Activated naive CD4-positive, alpha-beta T cell treated with anti-CD3 and anti-CD28 coated beads, Interleukin-2, amount 50 U/mL, for 16 hours (primary cell): ENCODE results near the gene MPRIP.
"Not testable (repeated sequence)": the region's sequence is repeated elsewhere in the genome, so short reads cannot be mapped to it uniquely, and the experiment has no call there.

Experiments used
- DNase-seq: peaks from one replicate; pipeline ENCODE4 v3.0.0-alpha.2; 2020

The MPRIP gene

GRCh38 chr17:17191961-17192381 is 149.7 kb downstream of the MPRIP start:
- DNase-seq: no peak

- not testable (repeated sequence) for DNase-seq
Measured at GRCh38 chr17:17195466-17195865, 153.2 kb downstream of the MPRIP start.

GRCh38 chr17:17196776-17197175 is 154.5 kb downstream of the MPRIP start:
- no peak for DNase-seq

GRCh38 chr17:17198281-17198680 is 156.0 kb downstream of the MPRIP start:
- DNase-seq: no peak

- DNase-seq: no peak
Measured at GRCh38 chr17:17200311-17200710, 158.1 kb downstream of the MPRIP start.

- no peak for DNase-seq
Measured at GRCh38 chr17:17200831-17201230, 158.6 kb downstream of the MPRIP start.

- DNase-seq: no peak
Measured at GRCh38 chr17:17201271-17201670, 159.0 kb downstream of the MPRIP start.

- DNase-seq: no peak
Measured at GRCh38 chr17:17201907-17202306, 159.7 kb downstream of the MPRIP start.

GRCh38 chr17:17203173-17203730 is 161.0 kb downstream of the MPRIP start:
- no peak for DNase-seq

GRCh38 chr17:17204041-17204591 is 161.9 kb downstream of the MPRIP start:
- DNase-seq: no peak

- no peak for DNase-seq
Measured at GRCh38 chr17:17204635-17205231, 162.5 kb downstream of the MPRIP start.

- peak; percentile 74 for DNase-seq
Measured at GRCh38 chr17:17205368-17206123, 163.3 kb downstream of the MPRIP start.

GRCh38 chr17:17206124-17206912 is 164.1 kb downstream of the MPRIP start, which contains the start of gene PLD6:
Gene PLD6 (minus strand): TSS chr17:17206333. CDS start chr17:17206286, 47 bp downstream.
- peak; percentile 97 for DNase-seq

GRCh38 chr17:17206913-17207335 is 164.7 kb downstream of the MPRIP start:
- DNase-seq: no peak

GRCh38 chr17:17207998-17208397 is 165.7 kb downstream of the MPRIP start:
- no peak for DNase-seq

- no peak for DNase-seq
Measured at GRCh38 chr17:17213775-17214174, 171.5 kb downstream of the MPRIP start.

GRCh38 chr17:17214646-17215436 is 172.6 kb downstream of the MPRIP start:
- no peak for DNase-seq

- DNase-seq: no peak
Measured at GRCh38 chr17:17215575-17215974, 173.3 kb downstream of the MPRIP start.

- DNase-seq: no peak
Measured at GRCh38 chr17:17216236-17216635, 174.0 kb downstream of the MPRIP start.

- DNase-seq: no peak
Measured at GRCh38 chr17:17216776-17217175, 174.5 kb downstream of the MPRIP start.

- DNase-seq: no peak
Measured at GRCh38 chr17:17217995-17218394, 175.7 kb downstream of the MPRIP start.

GRCh38 chr17:17220529-17220928 is 178.3 kb downstream of the MPRIP start:
- no peak for DNase-seq
